SH-SY5Y (cell line): Measurements from ENCODE around the gene VSTM2B.

Experiments
- GATA2 ChIP-seq: IDR thresholded peaks from 2 replicates; pipeline ENCODE4 v1.6.1; 2011; ENCODE audit warnings: mild to moderate bottlenecking, low read depth, low read length
- GATA3 ChIP-seq: IDR thresholded peaks from 2 replicates; pipeline ENCODE4 v1.6.1; 2011; ENCODE audit warnings: low read depth, mild to moderate bottlenecking, low read length, moderate library complexity

VSTM2B gene

DNA sequence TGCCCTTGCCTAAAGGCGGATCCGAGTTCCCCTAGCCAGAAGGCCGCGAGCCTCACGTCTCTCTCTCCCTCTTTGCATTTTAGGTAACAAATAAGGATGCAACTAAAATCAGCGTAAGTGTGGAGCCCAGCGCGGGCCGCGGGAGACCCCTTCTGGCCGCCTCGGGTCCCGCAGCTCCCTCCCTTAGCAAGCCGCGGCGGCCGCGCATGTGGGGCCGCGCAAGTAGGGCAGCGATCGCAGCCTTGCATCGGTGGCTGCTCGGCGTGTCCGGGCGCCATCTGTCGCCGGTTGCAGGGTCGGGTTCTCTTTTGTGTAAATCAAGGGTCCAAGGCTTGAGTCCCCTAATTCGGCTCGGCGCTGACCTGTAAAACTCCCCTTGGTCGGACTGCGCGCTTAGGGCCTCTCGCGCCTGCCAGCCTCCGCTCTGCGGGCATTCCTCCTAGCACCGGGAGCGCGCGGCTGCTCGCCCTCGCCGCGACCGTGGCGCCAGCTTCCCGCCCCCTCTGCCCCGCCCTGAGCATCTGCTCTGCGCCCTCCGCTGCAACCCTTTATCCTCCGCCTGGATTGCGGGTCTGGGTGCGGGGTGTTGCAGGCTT is 2.7 kb downstream of the VSTM2B start:
- TF ChIP-seq GATA3, result no peak
- no peak for TF ChIP-seq GATA2

DNA sequence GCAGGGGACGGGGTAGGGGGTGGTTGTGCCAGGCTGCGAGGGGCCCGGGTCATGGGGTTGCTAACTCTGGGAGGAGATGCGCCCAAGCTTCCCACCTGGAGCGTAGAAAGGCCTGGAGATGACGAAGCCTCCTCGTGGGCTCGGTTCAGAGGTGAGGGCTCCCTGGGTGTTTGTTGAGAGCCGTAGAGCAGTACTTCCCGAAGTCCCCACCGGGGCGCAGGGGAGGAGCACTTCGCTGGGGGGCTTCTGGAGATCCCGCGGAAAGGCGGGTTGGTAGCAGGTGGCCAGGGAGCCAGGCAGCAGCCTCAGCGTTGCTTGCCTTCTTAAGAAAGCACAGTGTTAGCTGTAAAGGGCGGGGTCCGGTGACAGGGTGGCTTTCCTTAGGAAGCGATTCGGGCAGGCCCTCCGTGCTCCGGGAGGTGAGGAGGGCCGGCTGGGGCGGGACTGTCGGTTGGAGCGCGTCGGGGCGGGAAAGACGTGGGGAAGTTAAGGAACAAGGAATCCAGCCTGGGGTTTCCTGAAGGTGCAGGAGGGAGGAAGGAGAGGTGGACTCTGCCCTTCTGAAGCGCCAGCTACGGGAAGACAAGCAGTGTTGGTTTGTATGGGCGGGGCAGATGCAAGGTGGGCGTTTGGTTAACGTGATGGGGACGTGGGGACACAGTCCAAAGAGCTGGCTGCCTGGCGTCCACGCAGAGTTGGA is 3.3 kb downstream of the VSTM2B start:
- TF ChIP-seq GATA3 (no peak), GATA2 (no peak)

DNA sequence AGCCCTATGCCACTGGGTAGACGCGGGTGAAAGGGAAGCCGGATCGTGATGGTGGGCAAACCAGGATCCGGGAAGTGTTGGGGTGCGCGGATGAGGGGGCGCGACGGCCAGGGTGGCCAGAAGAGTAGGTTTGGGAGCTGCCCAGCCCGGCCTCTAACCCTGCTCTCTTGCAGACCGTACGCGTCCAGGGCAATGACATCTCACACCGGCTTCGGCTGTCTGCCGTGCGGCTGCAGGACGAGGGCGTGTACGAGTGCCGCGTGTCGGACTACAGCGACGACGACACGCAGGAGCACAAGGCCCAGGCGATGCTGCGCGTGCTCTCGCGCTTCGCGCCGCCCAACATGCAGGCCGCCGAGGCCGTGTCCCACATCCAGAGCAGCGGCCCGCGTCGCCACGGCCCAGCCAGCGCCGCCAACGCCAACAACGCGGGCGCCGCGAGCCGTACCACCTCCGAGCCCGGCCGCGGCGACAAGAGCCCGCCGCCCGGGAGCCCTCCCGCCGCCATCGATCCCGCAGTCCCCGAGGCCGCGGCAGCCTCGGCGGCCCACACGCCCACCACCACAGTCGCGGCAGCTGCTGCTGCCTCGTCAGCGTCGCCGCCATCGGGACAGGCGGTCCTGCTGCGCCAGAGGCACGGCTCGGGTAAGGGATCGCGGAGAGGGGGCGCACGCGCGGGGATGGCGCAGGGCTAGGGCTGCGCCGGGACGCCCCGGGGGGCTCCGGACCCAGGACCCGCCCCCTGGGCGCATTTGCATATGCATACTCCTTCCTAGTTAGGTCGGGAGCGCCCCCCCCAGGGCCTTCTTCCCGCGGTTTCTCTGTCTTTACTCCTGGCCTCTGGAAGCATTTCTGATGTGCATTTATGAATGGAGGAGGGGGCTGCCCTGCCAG is 4.1 kb downstream of the VSTM2B start:
- TF ChIP-seq GATA3 (no peak), GATA2 (no peak)

DNA sequence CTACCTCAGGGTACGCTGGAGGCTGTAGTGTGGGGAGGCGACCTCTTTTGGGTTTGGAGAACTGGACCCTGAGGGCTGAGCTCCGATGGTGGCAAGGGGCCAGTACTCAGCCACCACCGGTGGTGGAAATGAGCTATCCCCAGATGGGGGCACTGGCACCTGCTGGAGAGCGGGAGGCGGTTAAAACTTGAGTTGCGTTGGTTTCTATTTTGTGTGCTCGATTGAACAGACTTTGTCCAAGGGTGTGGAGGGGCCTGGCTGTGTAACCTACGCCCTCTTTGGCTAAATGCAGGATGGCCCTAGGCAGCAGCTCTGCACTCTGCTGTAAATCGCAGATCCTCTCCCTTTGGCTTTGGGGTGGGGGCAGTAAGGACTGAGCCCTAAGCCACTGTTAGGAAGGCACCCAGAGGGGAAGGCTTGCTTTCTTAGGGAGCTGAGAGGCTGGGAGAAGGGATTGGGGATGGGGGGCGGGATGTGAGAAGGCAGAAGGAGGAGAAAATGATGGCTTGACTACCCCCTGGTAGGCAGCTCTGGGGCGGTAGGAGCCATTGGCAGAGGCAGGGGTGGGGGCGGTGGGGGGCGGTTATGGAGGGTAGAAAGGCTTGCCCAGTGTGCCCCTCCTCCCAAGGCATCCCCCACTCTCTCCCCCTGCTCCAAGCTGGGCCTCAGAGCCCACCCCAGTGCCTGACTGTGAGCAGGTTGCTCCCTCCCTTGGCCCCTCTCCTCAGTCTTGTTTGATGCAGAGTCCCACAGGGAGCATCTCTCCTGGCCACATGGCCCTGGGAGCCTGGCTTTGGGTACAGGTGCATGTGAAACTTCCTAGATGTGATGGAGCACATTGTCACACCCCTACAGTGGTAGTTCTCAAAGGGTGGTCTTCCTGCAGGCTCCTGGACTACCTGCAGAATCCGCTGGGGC is 5.0 kb downstream of the VSTM2B start:
- TF ChIP-seq GATA3, result no peak
- no peak for TF ChIP-seq GATA2

DNA sequence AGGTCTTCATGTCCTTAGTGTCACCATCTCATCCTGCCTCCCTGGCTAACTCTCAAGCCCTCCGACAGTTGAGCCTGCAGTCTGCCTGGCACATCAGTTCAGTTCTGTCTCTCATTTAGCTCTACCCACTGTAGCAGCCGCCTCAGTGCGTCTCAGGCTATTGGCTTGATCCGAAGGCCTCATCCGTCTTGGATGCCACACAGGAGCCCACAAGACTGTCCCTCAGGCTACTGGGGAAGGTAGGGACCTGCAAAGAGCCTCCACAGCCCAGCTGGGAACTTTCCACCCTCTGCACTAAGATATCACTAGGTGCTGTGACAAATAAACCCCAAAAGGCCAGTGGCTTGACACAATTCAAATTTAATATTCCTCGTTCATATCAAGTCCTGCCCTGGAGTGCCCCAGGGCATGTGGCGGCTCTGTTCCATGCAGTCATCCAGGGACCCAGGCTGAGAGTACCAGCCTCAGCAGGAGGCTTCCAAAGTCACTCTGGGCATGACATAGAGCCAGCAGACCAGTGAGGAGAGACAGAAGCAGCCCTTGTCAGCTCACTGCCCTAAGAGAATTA is 5.7 kb downstream of the VSTM2B start:
- TF ChIP-seq GATA2 (no peak), GATA3 (no peak)

DNA sequence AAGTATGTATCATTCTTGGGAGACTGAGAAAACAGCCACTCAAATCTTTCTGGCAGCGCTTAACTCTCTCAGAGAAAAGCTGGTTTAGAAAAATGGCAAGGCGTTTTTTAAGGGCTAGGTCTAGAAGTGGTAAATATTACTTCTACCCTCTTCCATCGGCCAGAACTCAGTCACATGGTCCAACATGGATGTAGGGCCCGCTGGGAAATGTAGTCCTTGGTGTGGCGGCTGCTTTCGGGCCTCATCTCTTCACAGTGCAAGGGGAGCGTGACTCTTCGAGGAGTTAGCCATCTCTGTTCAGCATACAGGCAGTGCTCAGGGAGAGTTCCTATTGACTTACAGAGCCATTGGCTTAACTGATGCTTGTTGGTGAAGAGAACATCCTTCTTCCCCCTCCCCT is 6.3 kb downstream of the VSTM2B start:
- TF ChIP-seq GATA2, result no peak
- TF ChIP-seq GATA3, result no peak

DNA sequence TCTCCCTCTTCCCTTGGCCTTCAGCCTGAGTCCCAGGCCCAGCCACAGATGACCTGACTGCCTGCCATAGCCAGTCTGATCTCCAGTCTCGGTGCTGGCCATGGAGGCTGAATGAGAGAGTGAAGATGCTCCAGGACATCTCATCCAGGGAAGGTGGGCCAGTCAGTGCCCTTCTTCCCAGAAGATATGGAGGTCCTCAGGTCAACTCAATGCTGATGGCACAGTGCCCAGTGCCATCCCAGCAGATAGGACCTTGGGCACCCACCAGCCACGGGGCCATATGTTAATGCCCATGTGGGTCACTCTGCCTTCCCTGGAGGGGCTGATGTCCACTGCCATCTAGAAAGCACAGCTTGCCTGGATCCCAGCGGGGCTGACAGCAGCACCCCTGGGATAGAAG is 7.2 kb downstream of the VSTM2B start:
- no peak for TF ChIP-seq GATA2
- no peak for TF ChIP-seq GATA3

DNA sequence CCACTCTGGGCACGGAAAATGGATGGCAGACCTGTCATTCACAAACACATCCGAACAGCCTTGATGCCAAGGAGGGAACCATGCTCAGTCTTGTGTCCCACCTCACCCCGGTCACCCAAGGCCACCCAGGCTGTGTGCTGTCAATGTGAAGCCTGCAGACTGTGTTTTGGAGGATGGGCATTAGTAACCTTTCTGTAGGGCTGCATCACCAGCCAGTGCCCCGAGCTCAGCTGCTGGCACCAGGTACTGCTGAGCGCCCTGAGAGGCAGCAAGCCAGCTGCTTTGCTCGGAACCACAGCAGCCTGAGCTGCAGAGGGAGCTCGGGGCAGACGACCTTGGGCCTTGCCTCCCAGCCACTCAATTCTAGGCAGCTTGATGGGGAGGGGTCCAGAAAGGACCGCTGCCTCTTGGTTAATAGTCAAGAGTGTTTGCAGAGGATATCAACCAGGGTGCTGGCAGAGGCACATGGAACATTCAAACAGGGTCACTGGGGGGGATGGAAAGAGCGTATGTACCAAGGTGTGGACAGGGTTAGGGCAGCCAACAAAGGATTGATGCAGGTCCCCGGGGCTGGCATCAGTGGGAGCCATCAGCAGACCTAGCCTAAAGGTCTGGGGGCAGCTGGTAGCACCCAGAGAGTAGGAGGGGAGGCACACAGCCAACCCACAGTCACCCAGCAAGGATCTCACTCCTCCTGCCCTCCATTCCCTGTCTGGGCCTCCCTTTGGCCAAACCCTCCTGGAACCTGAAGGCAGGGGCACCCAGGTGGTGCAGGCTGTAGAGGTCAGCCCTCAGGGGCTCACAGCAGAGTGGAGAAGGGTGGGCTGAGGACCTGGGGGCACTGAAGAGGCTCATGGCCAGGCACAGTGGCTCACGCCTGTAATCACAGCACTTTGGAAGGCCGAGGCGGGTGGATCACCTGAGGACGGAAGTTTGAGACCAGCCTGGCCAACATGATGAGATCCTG is 8.1 kb downstream of the VSTM2B start:
- no peak for TF ChIP-seq GATA3
- TF ChIP-seq GATA2, result no peak

DNA sequence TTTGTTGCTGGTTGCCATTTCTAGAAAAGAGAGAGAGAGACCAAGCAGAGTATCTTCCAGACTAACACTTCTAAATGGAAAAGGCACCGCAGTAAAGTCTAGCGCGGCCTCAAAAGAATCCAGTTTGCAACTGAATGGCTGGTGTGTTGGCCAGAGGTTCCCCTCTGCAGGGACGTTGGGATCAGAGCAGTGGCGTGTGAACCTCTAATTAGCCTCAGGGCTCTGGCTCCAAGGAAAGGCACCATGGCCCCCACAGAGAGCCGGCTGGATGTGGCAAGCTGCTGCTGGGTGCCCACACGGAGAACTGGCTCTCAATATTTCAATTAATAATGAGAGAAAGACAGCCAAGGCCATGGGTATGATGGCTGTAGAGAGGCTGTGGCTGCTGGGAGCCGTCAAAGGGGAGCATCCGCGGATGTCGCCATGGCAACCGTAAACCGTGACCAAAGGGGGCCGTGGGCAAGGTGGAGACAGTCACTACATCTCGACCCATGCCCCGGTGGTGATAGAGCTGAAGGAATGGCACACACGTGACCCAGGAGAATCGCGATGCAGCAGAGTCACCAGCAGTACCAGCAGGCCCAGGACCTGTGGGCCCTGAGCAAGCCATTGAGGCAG is 9.5 kb downstream of the VSTM2B start:
- TF ChIP-seq GATA2 (no peak), GATA3 (no peak)

DNA sequence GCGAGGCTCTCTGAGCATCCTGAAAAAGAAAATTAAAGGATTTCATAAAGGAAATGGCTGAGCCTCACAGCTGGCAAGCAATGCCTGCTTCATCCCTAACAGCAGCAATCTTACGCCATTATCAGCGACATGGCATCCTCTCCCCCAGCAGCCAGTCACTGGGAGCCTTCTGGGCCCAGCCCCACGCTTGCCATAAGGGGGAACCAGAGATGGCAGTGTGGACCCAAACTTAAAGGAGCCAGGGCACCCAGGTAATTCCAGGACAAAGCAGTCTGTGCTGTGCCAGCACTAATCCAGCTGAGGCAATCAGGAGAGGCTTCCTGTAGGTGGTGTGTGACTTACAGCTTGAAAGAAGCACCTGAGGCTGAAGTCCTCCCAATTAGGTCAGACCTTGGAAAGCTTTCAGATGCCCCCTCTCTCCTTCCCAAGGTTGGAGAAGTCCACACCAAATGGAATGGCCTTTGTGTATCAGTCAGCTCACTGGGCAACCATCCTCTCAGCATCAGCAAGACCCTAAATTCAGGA is 10.3 kb downstream of the VSTM2B start:
- TF ChIP-seq GATA3 (no peak), GATA2 (no peak)

DNA sequence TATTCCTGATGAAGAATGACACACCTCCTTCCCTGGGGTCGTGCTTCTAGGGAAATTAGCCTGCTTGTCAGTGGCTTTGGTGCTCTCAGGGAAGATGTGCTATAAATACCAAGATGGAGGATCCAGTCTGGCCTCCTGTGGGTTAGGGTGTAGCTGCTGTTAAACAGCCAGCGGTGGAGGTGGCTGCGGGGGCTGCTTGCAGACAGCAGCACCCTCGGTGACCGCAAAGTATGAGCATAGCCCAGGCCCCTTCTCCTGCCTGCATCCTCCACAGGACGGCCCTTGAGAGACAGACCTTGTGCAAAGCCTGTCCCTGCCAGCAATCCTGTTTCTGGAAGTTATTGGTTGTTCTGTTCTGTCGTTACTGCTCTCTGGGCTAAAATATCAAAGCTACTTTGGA is 11.4 kb downstream of the VSTM2B start:
- no peak for TF ChIP-seq GATA2
- TF ChIP-seq GATA3, result no peak

DNA sequence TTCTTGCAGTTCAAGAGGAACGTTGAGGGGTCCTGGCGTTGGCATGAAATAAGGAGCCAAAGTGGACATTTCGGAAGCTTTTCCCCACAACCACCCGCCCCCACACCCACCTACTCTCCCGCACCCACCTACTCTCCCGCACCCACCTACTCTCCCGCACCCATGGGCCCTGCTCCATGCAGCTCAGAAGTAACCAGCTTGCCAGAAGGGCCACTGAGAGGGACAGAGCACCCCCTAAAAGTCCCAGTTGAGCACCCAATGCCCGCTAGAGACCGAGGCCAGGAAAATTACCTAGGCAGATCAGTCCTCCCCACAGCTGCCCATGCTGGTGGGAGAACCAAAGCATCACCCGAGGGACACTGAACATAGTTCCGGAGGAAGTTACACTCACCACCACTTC is 11.8 kb downstream of the VSTM2B start:
- no peak for TF ChIP-seq GATA2
- TF ChIP-seq GATA3, result no peak
